HG02798 (cell line): ENCODE results near the gene HOXC13.

Source experiments
- ATAC-seq: cut with Tn5 transposase; IDR thresholded peaks from one replicate; pipeline ENCODE4 v1.9.1; 2021; ENCODE audit warnings: mild to moderate bottlenecking; ENCODE audit not compliant: unreplicated experiment, poor library complexity

Gene HOXC13

GRCh38 chr12:53938326-53939140, at the start of gene HOXC13:
HOXC13 (plus strand) TSS chr12:53938831; CDS start chr12:53938907, 76 bp downstream.
- no peak for ATAC-seq

GRCh38 chr12:53890081-53890480, 48.5 kb upstream of the HOXC13 start:
- no peak for ATAC-seq

- no peak for ATAC-seq
These were observed 45.8 kb upstream of the HOXC13 start for GRCh38 chr12:53892762-53893395.

GRCh38 chr12:53899230-53899629, 39.4 kb upstream of the HOXC13 start:
- no peak for ATAC-seq

GRCh38 chr12:53907103-53907502, 31.5 kb upstream of the HOXC13 start:
- ATAC-seq: no peak

GRCh38 chr12:53916788-53917655, 21.6 kb upstream of the HOXC13 start:
- ATAC-seq: no peak

- no peak for ATAC-seq
These were observed 13.9 kb upstream of the HOXC13 start for GRCh38 chr12:53924521-53925405.

GRCh38 chr12:53927220-53928029, 11.2 kb upstream of the HOXC13 start:
- ATAC-seq: no peak

- no peak for ATAC-seq
These were observed 10.4 kb upstream of the HOXC13 start for GRCh38 chr12:53928054-53928835.

- no peak for ATAC-seq
These were observed 9.1 kb upstream of the HOXC13 start for GRCh38 chr12:53929527-53929926.

GRCh38 chr12:53930591-53931255, 7.9 kb upstream of the HOXC13 start:
- no peak for ATAC-seq

- no peak for ATAC-seq
These were observed 6.6 kb upstream of the HOXC13 start for GRCh38 chr12:53931844-53932581.

GRCh38 chr12:53932915-53933314, 5.7 kb upstream of the HOXC13 start:
- no peak for ATAC-seq

GRCh38 chr12:53935383-53936341, 3.0 kb upstream of the HOXC13 start:
- ATAC-seq: no peak

- no peak for ATAC-seq
These were observed 1.5 kb upstream of the HOXC13 start for GRCh38 chr12:53937099-53937498.
